ENCODE results near the gene C5. TPM values are rescaled to one million over a fixed set of nuclear protein-coding genes. Genes with fewer than 3 reads are reported as not detected.

Gene C5
- polyA plus RNA-seq, 4 donors: 4.1 to 25.4 (median 7.5) TPM

- H3K4me1 ChIP-seq (ENCODE audit: control insufficient read depth in 3 of 3, insufficient read depth in 2 of 3, low read depth in 1 of 3, low read length in 2 of 3): peaks cover 0 to 7% (median 0%) of the 10 kb centered on the region in 3 donors
- no peak for DNase-seq
- 83 to 93% (median 91%) methylated on average over 6 of the region's 6 CpGs for WGBS, 3 donors
- no peak overlapping the region for H3K27ac ChIP-seq (ENCODE audit: low read depth in 1 of 3, low read length in 2 of 3)
- no peaks in the 10 kb centered on the region for H3K27me3 ChIP-seq (ENCODE audit: control insufficient read depth in 3 of 3, insufficient read depth in 3 of 3, low read length in 3 of 3)
- FAIRE-seq: no peak
- no peaks in the 10 kb centered on the region for H3K9me3 ChIP-seq (ENCODE audit: control insufficient read depth in 2 of 2, insufficient read depth in 1 of 2, low read depth in 1 of 2, low read length in 1 of 2)
- no peak overlapping the region for H3K4me3 ChIP-seq (ENCODE audit: low read depth in 1 of 3, low read length in 3 of 3)
- H3K36me3 ChIP-seq (ENCODE audit: control insufficient read depth in 3 of 3, insufficient read depth in 2 of 3, low read depth in 1 of 3, low read length in 3 of 3): no peaks in the 10 kb centered on the region
Measured at GRCh38 chr9:120941046-120941770, 108.9 kb downstream of the C5 start.

GRCh38 chr9:120940573-120940972 lies 109.5 kb downstream of the C5 start:
- no peak for DNase-seq
- Histone ChIP-seq H3K4me1 (ENCODE audit: control insufficient read depth in 3 of 3, insufficient read depth in 2 of 3, low read depth in 1 of 3, low read length in 2 of 3) (peaks cover 0 to 13% (median 0%) of the 10 kb centered on the region in 3 donors), H3K4me3 (ENCODE audit: low read depth in 1 of 3, low read length in 3 of 3) (no peak overlapping the region), H3K27ac (ENCODE audit: low read depth in 1 of 3, low read length in 2 of 3) (no peak overlapping the region), H3K27me3 (ENCODE audit: control insufficient read depth in 3 of 3, insufficient read depth in 3 of 3, low read length in 3 of 3) (no peaks in the 10 kb centered on the region), H3K9me3 (ENCODE audit: control insufficient read depth in 2 of 2, insufficient read depth in 1 of 2, low read depth in 1 of 2, low read length in 1 of 2) (no peaks in the 10 kb centered on the region), H3K36me3 (ENCODE audit: control insufficient read depth in 3 of 3, insufficient read depth in 2 of 3, low read depth in 1 of 3, low read length in 3 of 3) (no peaks in the 10 kb centered on the region)
- 93 to 95% (median 93%) methylated on average over 10 of the region's 10 CpGs for WGBS, 3 donors
- FAIRE-seq: no peak

- peaks cover 0 to 28% (median 9%) of the 10 kb centered on the region in 3 donors for H3K4me1 ChIP-seq (ENCODE audit: control insufficient read depth in 3 of 3, insufficient read depth in 2 of 3, low read depth in 1 of 3, low read length in 2 of 3)
- no peaks in the 10 kb centered on the region for H3K36me3 ChIP-seq (ENCODE audit: control insufficient read depth in 3 of 3, insufficient read depth in 2 of 3, low read depth in 1 of 3, low read length in 3 of 3)
- DNase-seq (no peak), FAIRE-seq (no peak)
- 96 to 97% (median 96%) methylated on average over 3 of the region's 3 CpGs for WGBS, 3 donors
- H3K4me3 ChIP-seq (ENCODE audit: low read depth in 1 of 3, low read length in 3 of 3): no peak overlapping the region
- H3K27ac ChIP-seq (ENCODE audit: low read depth in 1 of 3, low read length in 2 of 3): no peak overlapping the region
- H3K27me3 ChIP-seq (ENCODE audit: control insufficient read depth in 3 of 3, insufficient read depth in 3 of 3, low read length in 3 of 3): no peaks in the 10 kb centered on the region
- H3K9me3 ChIP-seq (ENCODE audit: control insufficient read depth in 2 of 2, insufficient read depth in 1 of 2, low read depth in 1 of 2, low read length in 1 of 2): no peaks in the 10 kb centered on the region
Measured at GRCh38 chr9:120938851-120939250, 111.2 kb downstream of the C5 start.

GRCh38 chr9:120937596-120937995 lies 112.5 kb downstream of the C5 start:
- FAIRE-seq: no peak
- no peak overlapping the region for H3K4me3 ChIP-seq (ENCODE audit: low read depth in 1 of 3, low read length in 3 of 3)
- peaks cover 0 to 28% (median 12%) of the 10 kb centered on the region in 3 donors for H3K4me1 ChIP-seq (ENCODE audit: control insufficient read depth in 3 of 3, insufficient read depth in 2 of 3, low read depth in 1 of 3, low read length in 2 of 3)
- peak overlapping the region in 1 of 3 donors; percentile 58 for H3K27ac ChIP-seq (ENCODE audit: low read depth in 1 of 3, low read length in 2 of 3)
- no peaks in the 10 kb centered on the region for H3K36me3 ChIP-seq (ENCODE audit: control insufficient read depth in 3 of 3, insufficient read depth in 2 of 3, low read depth in 1 of 3, low read length in 3 of 3)
- no peaks in the 10 kb centered on the region for H3K27me3 ChIP-seq (ENCODE audit: control insufficient read depth in 3 of 3, insufficient read depth in 3 of 3, low read length in 3 of 3)
- DNase-seq: no peak
- 63 to 95% (median 70%) methylated on average over 1 of the region's 1 CpG for WGBS, 3 donors
- no peaks in the 10 kb centered on the region for H3K9me3 ChIP-seq (ENCODE audit: control insufficient read depth in 2 of 2, insufficient read depth in 1 of 2, low read depth in 1 of 2, low read length in 1 of 2)

GRCh38 chr9:120937127-120937526 lies 112.9 kb downstream of the C5 start:
- peak overlapping the region in 1 of 3 donors; percentile 58 for H3K27ac ChIP-seq (ENCODE audit: low read depth in 1 of 3, low read length in 2 of 3)
- H3K9me3 ChIP-seq (ENCODE audit: control insufficient read depth in 2 of 2, insufficient read depth in 1 of 2, low read depth in 1 of 2, low read length in 1 of 2): no peaks in the 10 kb centered on the region
- 48 to 77% (median 76%) methylated on average over 1 of the region's 1 CpG for WGBS, 3 donors
- no peak for DNase-seq
- no peaks in the 10 kb centered on the region for H3K36me3 ChIP-seq (ENCODE audit: control insufficient read depth in 3 of 3, insufficient read depth in 2 of 3, low read depth in 1 of 3, low read length in 3 of 3)
- no peaks in the 10 kb centered on the region for H3K27me3 ChIP-seq (ENCODE audit: control insufficient read depth in 3 of 3, insufficient read depth in 3 of 3, low read length in 3 of 3)
- no peak overlapping the region for H3K4me3 ChIP-seq (ENCODE audit: low read depth in 1 of 3, low read length in 3 of 3)
- peaks cover 0 to 28% (median 12%) of the 10 kb centered on the region in 3 donors for H3K4me1 ChIP-seq (ENCODE audit: control insufficient read depth in 3 of 3, insufficient read depth in 2 of 3, low read depth in 1 of 3, low read length in 2 of 3)
- no peak for FAIRE-seq

- Histone ChIP-seq H3K27me3 (ENCODE audit: control insufficient read depth in 3 of 3, insufficient read depth in 3 of 3, low read length in 3 of 3) (no peaks in the 10 kb centered on the region), H3K9me3 (ENCODE audit: control insufficient read depth in 2 of 2, insufficient read depth in 1 of 2, low read depth in 1 of 2, low read length in 1 of 2) (no peaks in the 10 kb centered on the region), H3K27ac (ENCODE audit: low read depth in 1 of 3, low read length in 2 of 3) (peak overlapping the region in 1 of 3 donors; percentile 6), H3K4me3 (ENCODE audit: low read depth in 1 of 3, low read length in 3 of 3) (no peak overlapping the region), H3K36me3 (ENCODE audit: control insufficient read depth in 3 of 3, insufficient read depth in 2 of 3, low read depth in 1 of 3, low read length in 3 of 3) (no peaks in the 10 kb centered on the region), H3K4me1 (ENCODE audit: control insufficient read depth in 3 of 3, insufficient read depth in 2 of 3, low read depth in 1 of 3, low read length in 2 of 3) (peaks cover 0 to 28% (median 12%) of the 10 kb centered on the region in 3 donors)
- FAIRE-seq: no peak
- no peak for DNase-seq
- 42 to 50% (median 50%) methylated on average over 2 of the region's 2 CpGs for WGBS, 3 donors
Measured at GRCh38 chr9:120936764-120937122, 113.3 kb downstream of the C5 start.

- H3K4me3 ChIP-seq (ENCODE audit: low read depth in 1 of 3, low read length in 3 of 3): no peak overlapping the region
- WGBS, 3 donors: 12 to 20% (median 15%) methylated on average over 10 of the region's 10 CpGs
- peak overlapping the region in 2 of 3 donors; percentile 50 to 75 for H3K27ac ChIP-seq (ENCODE audit: low read depth in 1 of 3, low read length in 2 of 3)
- FAIRE-seq (no peak), DNase-seq (peak; percentile 88 to 92)
- H3K27me3 ChIP-seq (ENCODE audit: control insufficient read depth in 3 of 3, insufficient read depth in 3 of 3, low read length in 3 of 3): no peaks in the 10 kb centered on the region
- H3K4me1 ChIP-seq (ENCODE audit: control insufficient read depth in 3 of 3, insufficient read depth in 2 of 3, low read depth in 1 of 3, low read length in 2 of 3): peaks cover 0 to 28% (median 12%) of the 10 kb centered on the region in 3 donors
- no peaks in the 10 kb centered on the region for H3K9me3 ChIP-seq (ENCODE audit: control insufficient read depth in 2 of 2, insufficient read depth in 1 of 2, low read depth in 1 of 2, low read length in 1 of 2)
- no peaks in the 10 kb centered on the region for H3K36me3 ChIP-seq (ENCODE audit: control insufficient read depth in 3 of 3, insufficient read depth in 2 of 3, low read depth in 1 of 3, low read length in 3 of 3)
Measured at GRCh38 chr9:120936011-120936763, 113.9 kb downstream of the C5 start.

GRCh38 chr9:120935383-120935857 lies 114.7 kb downstream of the C5 start:
- H3K4me1 ChIP-seq (ENCODE audit: control insufficient read depth in 3 of 3, insufficient read depth in 2 of 3, low read depth in 1 of 3, low read length in 2 of 3): peaks cover 0 to 28% (median 12%) of the 10 kb centered on the region in 3 donors
- no peak overlapping the region for H3K4me3 ChIP-seq (ENCODE audit: low read depth in 1 of 3, low read length in 3 of 3)
- 2 to 14% (median 6%) methylated on average over 4 of the region's 4 CpGs for WGBS, 3 donors
- no peaks in the 10 kb centered on the region for H3K9me3 ChIP-seq (ENCODE audit: control insufficient read depth in 2 of 2, insufficient read depth in 1 of 2, low read depth in 1 of 2, low read length in 1 of 2)
- FAIRE-seq: no peak
- peak; percentile 77 to 91 for DNase-seq
- H3K36me3 ChIP-seq (ENCODE audit: control insufficient read depth in 3 of 3, insufficient read depth in 2 of 3, low read depth in 1 of 3, low read length in 3 of 3): no peaks in the 10 kb centered on the region
- no peaks in the 10 kb centered on the region for H3K27me3 ChIP-seq (ENCODE audit: control insufficient read depth in 3 of 3, insufficient read depth in 3 of 3, low read length in 3 of 3)
- peak overlapping the region in 2 of 3 donors; percentile 50 to 75 for H3K27ac ChIP-seq (ENCODE audit: low read depth in 1 of 3, low read length in 2 of 3)
